ENCODE results near the gene TMA16.

Gene TMA16

DNA sequence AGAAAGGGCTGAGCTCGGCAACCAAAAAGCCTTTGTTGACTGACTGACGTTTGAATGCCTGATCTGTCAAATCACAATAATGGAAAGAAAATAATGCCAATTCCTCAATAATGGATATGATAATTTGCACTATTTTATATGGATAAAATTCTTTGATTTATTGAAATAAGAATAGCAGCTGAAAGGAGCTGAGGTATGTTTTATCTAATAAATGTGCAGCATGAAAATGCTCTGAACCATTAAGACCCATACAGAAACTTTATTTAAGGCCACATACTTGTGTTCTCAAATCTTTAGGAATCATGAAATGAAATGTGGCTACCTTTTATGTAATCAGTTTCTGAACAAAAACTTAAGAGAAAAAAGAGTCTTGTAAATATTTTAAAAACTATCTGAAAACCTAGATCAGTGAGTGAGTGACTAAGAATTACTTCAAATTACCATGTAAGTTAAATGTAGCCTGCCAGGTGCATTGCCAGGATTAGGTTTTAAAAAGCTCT lies 69.8 kb downstream of the TMA16 start:
- no peak overlapping the region for H2BK15ac ChIP-seq (ENCODE audit: low read length)
- no peak overlapping the region for H3K23ac ChIP-seq (ENCODE audit: low read depth, low read length, poor library complexity)
- no peak overlapping the region for H2AFZ ChIP-seq (ENCODE audit: low read length)
- no peak overlapping the region for H3K4me3 ChIP-seq (ENCODE audit: low read length in 2 of 2)
- peaks cover 5 to 10% of the 10 kb centered on the region in 2 donors for H3K4me1 ChIP-seq (ENCODE audit: control insufficient read depth in 2 of 2, insufficient read depth in 1 of 2, low read depth in 1 of 2, low read length in 2 of 2)
- H4K91ac ChIP-seq (ENCODE audit: low read depth, low read length, poor library complexity), result no peak overlapping the region
- H3K9ac ChIP-seq (ENCODE audit: low read depth, low read length, poor library complexity), result no peak overlapping the region
- no peak overlapping the region for H3K18ac ChIP-seq (ENCODE audit: low read length)
- H3K27ac ChIP-seq (replicated peaks; ENCODE audit: low read length), result no peak overlapping the region
- no peak overlapping the region for H2BK5ac ChIP-seq (ENCODE audit: low read length)
- no peak for DNase-seq (ENCODE audit: low spot score)
- no peak overlapping the region for H3K4me2 ChIP-seq (ENCODE audit: insufficient read depth, low read length, poor library complexity, severe bottlenecking)
- H3K79me1 ChIP-seq (ENCODE audit: low read depth, low read length), result no peaks in the 10 kb centered on the region
- no peak overlapping the region for H2AK5ac ChIP-seq (ENCODE audit: low read depth, low read length)
- no peaks in the 10 kb centered on the region for H3K27me3 ChIP-seq (ENCODE audit: control insufficient read depth in 3 of 3, insufficient read depth in 3 of 3, low read depth in 1 of 3, low read length in 3 of 3)
- no peak overlapping the region for H3K14ac ChIP-seq (ENCODE audit: low read length)
- H3K36me3 ChIP-seq (replicated peaks in 1 of 2; ENCODE audit: control insufficient read depth in 2 of 2, insufficient read depth in 2 of 2, low read length in 2 of 2), result no peaks in the 10 kb centered on the region
- WGBS, 2 donors (ENCODE audit: extremely low coverage in 2 of 2, insufficient read length in 2 of 2, insufficient replicate concordance in 1 of 2), result no CpG with 5 or more reads among the region's 2 CpGs
- H3K9me3 ChIP-seq (replicated peaks in 1 of 2; ENCODE audit: control insufficient read depth in 2 of 2, insufficient read depth in 1 of 2, low read depth in 1 of 2, low read length in 2 of 2), result no peaks in the 10 kb centered on the region
- no peak overlapping the region for H2BK120ac ChIP-seq (ENCODE audit: low read depth, low read length)
- H3K4ac ChIP-seq (ENCODE audit: low read length), result no peak overlapping the region
- no peak overlapping the region for H4K8ac ChIP-seq (ENCODE audit: low read depth, low read length)
- H2BK12ac ChIP-seq (ENCODE audit: low read length), result no peak overlapping the region

DNA sequence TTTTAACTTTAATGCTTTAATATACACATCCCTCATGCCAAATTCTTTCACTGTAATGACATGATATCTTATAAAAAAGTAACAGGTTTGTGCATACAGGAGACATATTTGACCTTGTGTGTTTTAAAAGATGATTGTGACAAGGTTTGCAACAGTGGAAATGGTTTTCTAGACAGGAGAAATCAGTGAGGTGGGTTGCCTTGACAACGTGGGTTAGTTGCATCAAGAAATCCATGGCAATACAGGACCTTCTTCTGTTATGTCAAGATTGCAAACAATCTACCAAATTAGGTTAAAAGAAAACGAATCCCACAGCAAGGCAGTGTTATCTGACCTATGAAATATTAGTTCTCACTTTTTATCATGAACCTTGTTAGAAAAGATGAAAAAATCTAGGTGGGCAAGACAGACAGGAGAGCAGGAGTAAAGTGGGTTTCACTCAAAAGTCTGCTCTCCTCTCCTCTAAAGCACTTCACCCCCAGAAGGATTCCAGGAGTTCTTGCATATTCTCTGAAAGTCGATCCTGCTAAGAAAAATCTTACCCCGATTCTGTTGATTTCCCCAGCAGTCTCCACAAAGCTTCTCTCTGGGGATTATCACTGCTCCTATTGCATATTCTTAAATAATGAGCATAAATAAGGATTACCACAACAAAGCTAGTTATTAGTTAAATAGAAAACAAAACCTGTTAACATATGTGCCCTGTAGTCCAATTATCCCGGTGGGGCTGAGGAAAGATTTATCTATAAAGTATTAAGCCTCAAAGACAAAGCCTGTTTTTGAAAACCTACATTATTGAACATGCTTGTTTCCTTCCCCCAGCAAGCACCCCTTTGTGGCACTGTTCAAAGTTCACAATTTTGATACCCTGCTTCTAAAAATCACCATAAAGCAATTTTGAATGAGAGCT lies 71.0 kb downstream of the TMA16 start:
- no peak overlapping the region for H3K4ac ChIP-seq (ENCODE audit: low read length)
- H2AK5ac ChIP-seq (ENCODE audit: low read depth, low read length), result no peak overlapping the region
- H3K9me3 ChIP-seq (replicated peaks in 1 of 2; ENCODE audit: control insufficient read depth in 2 of 2, insufficient read depth in 1 of 2, low read depth in 1 of 2, low read length in 2 of 2), result no peaks in the 10 kb centered on the region
- no peak overlapping the region for H2AFZ ChIP-seq (ENCODE audit: low read length)
- H3K4me2 ChIP-seq (ENCODE audit: insufficient read depth, low read length, poor library complexity, severe bottlenecking), result no peak overlapping the region
- no peak overlapping the region for H4K8ac ChIP-seq (ENCODE audit: low read depth, low read length)
- no peak overlapping the region for H2BK15ac ChIP-seq (ENCODE audit: low read length)
- no peak overlapping the region for H3K18ac ChIP-seq (ENCODE audit: low read length)
- H4K91ac ChIP-seq (ENCODE audit: low read depth, low read length, poor library complexity), result no peak overlapping the region
- DNase-seq (ENCODE audit: low spot score), result no peak
- H3K4me3 ChIP-seq (ENCODE audit: low read length in 2 of 2), result no peak overlapping the region
- no peak overlapping the region for H3K9ac ChIP-seq (ENCODE audit: low read depth, low read length, poor library complexity)
- H3K27ac ChIP-seq (replicated peaks; ENCODE audit: low read length), result no peak overlapping the region
- no peak overlapping the region for H2BK5ac ChIP-seq (ENCODE audit: low read length)
- H3K36me3 ChIP-seq (replicated peaks in 1 of 2; ENCODE audit: control insufficient read depth in 2 of 2, insufficient read depth in 2 of 2, low read length in 2 of 2), result no peaks in the 10 kb centered on the region
- no CpG with 5 or more reads among the region's 5 CpGs for WGBS, 2 donors (ENCODE audit: extremely low coverage in 2 of 2, insufficient read length in 2 of 2, insufficient replicate concordance in 1 of 2)
- H3K14ac ChIP-seq (ENCODE audit: low read length), result no peak overlapping the region
- H3K79me1 ChIP-seq (ENCODE audit: low read depth, low read length), result no peaks in the 10 kb centered on the region
- no peak overlapping the region for H3K23ac ChIP-seq (ENCODE audit: low read depth, low read length, poor library complexity)
- H2BK12ac ChIP-seq (ENCODE audit: low read length), result no peak overlapping the region
- H3K27me3 ChIP-seq (ENCODE audit: control insufficient read depth in 3 of 3, insufficient read depth in 3 of 3, low read depth in 1 of 3, low read length in 3 of 3), result no peaks in the 10 kb centered on the region
- H3K4me1 ChIP-seq (ENCODE audit: control insufficient read depth in 2 of 2, insufficient read depth in 1 of 2, low read depth in 1 of 2, low read length in 2 of 2), result peaks cover 5 to 10% of the 10 kb centered on the region in 2 donors
- H2BK120ac ChIP-seq (ENCODE audit: low read depth, low read length), result no peak overlapping the region

DNA sequence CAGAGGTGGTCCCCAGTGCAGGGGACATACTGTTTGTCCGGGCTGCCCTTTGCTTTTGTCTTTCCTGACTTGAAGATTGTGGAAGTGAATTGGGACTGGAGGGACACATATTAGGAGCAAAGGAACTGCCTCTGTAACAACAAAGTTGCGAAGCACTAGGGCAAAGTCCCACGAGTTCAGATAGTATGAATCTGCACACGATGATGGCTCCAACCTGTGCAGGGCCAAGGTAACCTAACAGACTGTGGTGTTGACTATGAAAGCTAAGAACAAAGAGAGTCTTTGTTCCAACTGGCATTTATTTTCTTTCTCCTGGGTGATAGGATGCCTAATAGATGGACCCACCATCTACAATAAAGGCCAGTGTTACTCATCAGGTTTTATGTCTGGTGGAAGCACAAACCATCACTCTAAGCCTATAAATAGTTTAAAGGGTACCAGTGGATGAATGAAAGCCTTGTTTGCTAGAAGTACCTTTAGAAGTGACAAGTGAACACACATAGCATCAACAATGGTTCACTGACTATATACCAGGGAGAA lies 71.8 kb downstream of the TMA16 start:
- H2AK5ac ChIP-seq (ENCODE audit: low read depth, low read length), result no peak overlapping the region
- DNase-seq (ENCODE audit: low spot score), result no peak
- no peak overlapping the region for H3K27ac ChIP-seq (replicated peaks; ENCODE audit: low read length)
- no peaks in the 10 kb centered on the region for H3K36me3 ChIP-seq (replicated peaks in 1 of 2; ENCODE audit: control insufficient read depth in 2 of 2, insufficient read depth in 2 of 2, low read length in 2 of 2)
- no peaks in the 10 kb centered on the region for H3K9me3 ChIP-seq (replicated peaks in 1 of 2; ENCODE audit: control insufficient read depth in 2 of 2, insufficient read depth in 1 of 2, low read depth in 1 of 2, low read length in 2 of 2)
- no peaks in the 10 kb centered on the region for H3K27me3 ChIP-seq (ENCODE audit: control insufficient read depth in 3 of 3, insufficient read depth in 3 of 3, low read depth in 1 of 3, low read length in 3 of 3)
- H3K9ac ChIP-seq (ENCODE audit: low read depth, low read length, poor library complexity), result no peak overlapping the region
- WGBS, 2 donors (ENCODE audit: extremely low coverage in 2 of 2, insufficient read length in 2 of 2, insufficient replicate concordance in 1 of 2), result no CpG with 5 or more reads among the region's 4 CpGs
- no peak overlapping the region for H3K4ac ChIP-seq (ENCODE audit: low read length)
- peaks cover 5 to 10% of the 10 kb centered on the region in 2 donors for H3K4me1 ChIP-seq (ENCODE audit: control insufficient read depth in 2 of 2, insufficient read depth in 1 of 2, low read depth in 1 of 2, low read length in 2 of 2)
- H2BK120ac ChIP-seq (ENCODE audit: low read depth, low read length), result no peak overlapping the region
- H4K91ac ChIP-seq (ENCODE audit: low read depth, low read length, poor library complexity), result no peak overlapping the region
- no peaks in the 10 kb centered on the region for H3K79me1 ChIP-seq (ENCODE audit: low read depth, low read length)
- H3K4me2 ChIP-seq (ENCODE audit: insufficient read depth, low read length, poor library complexity, severe bottlenecking), result no peak overlapping the region
- no peak overlapping the region for H3K14ac ChIP-seq (ENCODE audit: low read length)
- no peak overlapping the region for H2BK5ac ChIP-seq (ENCODE audit: low read length)
- H2BK12ac ChIP-seq (ENCODE audit: low read length), result no peak overlapping the region
- H2BK15ac ChIP-seq (ENCODE audit: low read length), result no peak overlapping the region
- H3K23ac ChIP-seq (ENCODE audit: low read depth, low read length, poor library complexity), result no peak overlapping the region
- no peak overlapping the region for H4K8ac ChIP-seq (ENCODE audit: low read depth, low read length)
- no peak overlapping the region for H3K18ac ChIP-seq (ENCODE audit: low read length)
- H2AFZ ChIP-seq (ENCODE audit: low read length), result no peak overlapping the region
- H3K4me3 ChIP-seq (ENCODE audit: low read length in 2 of 2), result no peak overlapping the region

DNA sequence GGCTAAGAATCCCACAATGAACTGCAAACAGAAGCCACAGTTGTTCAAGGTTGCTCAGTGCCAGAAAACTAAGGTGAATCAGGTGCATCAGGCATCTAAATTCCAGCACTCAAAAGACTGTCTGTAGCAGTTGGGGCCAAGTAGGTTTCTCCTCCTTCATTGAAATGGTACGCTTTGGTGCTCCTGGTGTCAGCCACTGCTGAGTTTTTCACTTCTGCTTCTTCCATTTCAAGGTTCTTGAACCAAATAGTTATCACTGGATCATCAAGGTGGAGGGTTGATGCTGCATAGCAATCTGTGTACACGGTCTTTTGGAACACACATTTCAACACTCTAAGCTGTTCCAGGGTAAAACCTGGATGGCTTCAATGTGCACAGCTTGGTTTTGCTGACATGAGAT lies 74.4 kb downstream of the TMA16 start:
- no peaks in the 10 kb centered on the region for H3K36me3 ChIP-seq (replicated peaks in 1 of 2; ENCODE audit: control insufficient read depth in 2 of 2, insufficient read depth in 2 of 2, low read length in 2 of 2)
- H2BK120ac ChIP-seq (ENCODE audit: low read depth, low read length), result no peak overlapping the region
- no peak for DNase-seq (ENCODE audit: low spot score)
- H2AK5ac ChIP-seq (ENCODE audit: low read depth, low read length), result no peak overlapping the region
- no CpG with 5 or more reads among the region's 2 CpGs for WGBS, 2 donors (ENCODE audit: extremely low coverage in 2 of 2, insufficient read length in 2 of 2, insufficient replicate concordance in 1 of 2)
- H3K4me2 ChIP-seq (ENCODE audit: insufficient read depth, low read length, poor library complexity, severe bottlenecking), result no peak overlapping the region
- H3K4me3 ChIP-seq (ENCODE audit: low read length in 2 of 2), result no peak overlapping the region
- H4K8ac ChIP-seq (ENCODE audit: low read depth, low read length), result no peak overlapping the region
- no peaks in the 10 kb centered on the region for H3K9me3 ChIP-seq (replicated peaks in 1 of 2; ENCODE audit: control insufficient read depth in 2 of 2, insufficient read depth in 1 of 2, low read depth in 1 of 2, low read length in 2 of 2)
- H3K4ac ChIP-seq (ENCODE audit: low read length), result no peak overlapping the region
- H3K14ac ChIP-seq (ENCODE audit: low read length), result no peak overlapping the region
- no peak overlapping the region for H3K9ac ChIP-seq (ENCODE audit: low read depth, low read length, poor library complexity)
- H2AFZ ChIP-seq (ENCODE audit: low read length), result no peak overlapping the region
- no peak overlapping the region for H3K18ac ChIP-seq (ENCODE audit: low read length)
- no peak overlapping the region for H2BK5ac ChIP-seq (ENCODE audit: low read length)
- no peak overlapping the region for H2BK15ac ChIP-seq (ENCODE audit: low read length)
- H3K4me1 ChIP-seq (ENCODE audit: control insufficient read depth in 2 of 2, insufficient read depth in 1 of 2, low read depth in 1 of 2, low read length in 2 of 2), result peaks cover 5 to 10% of the 10 kb centered on the region in 2 donors
- no peak overlapping the region for H4K91ac ChIP-seq (ENCODE audit: low read depth, low read length, poor library complexity)
- H3K27me3 ChIP-seq (ENCODE audit: control insufficient read depth in 3 of 3, insufficient read depth in 3 of 3, low read depth in 1 of 3, low read length in 3 of 3), result no peaks in the 10 kb centered on the region
- no peaks in the 10 kb centered on the region for H3K79me1 ChIP-seq (ENCODE audit: low read depth, low read length)
- H2BK12ac ChIP-seq (ENCODE audit: low read length), result no peak overlapping the region
- no peak overlapping the region for H3K27ac ChIP-seq (replicated peaks; ENCODE audit: low read length)
- no peak overlapping the region for H3K23ac ChIP-seq (ENCODE audit: low read depth, low read length, poor library complexity)

Measured in neuronal stem cell (in vitro differentiated cells).